GM19452 (cell line): ENCODE results near the gene TLL1.

ENCODE experiments used
- ATAC-seq: cut with Tn5 transposase; IDR thresholded peaks from one replicate; pipeline ENCODE4 v1.9.1; 2021; ENCODE audit not compliant: unreplicated experiment

Gene TLL1

GRCh38 chr4:166043801-166044200, 170.8 kb downstream of the TLL1 start:
- no peak for ATAC-seq

DNA sequence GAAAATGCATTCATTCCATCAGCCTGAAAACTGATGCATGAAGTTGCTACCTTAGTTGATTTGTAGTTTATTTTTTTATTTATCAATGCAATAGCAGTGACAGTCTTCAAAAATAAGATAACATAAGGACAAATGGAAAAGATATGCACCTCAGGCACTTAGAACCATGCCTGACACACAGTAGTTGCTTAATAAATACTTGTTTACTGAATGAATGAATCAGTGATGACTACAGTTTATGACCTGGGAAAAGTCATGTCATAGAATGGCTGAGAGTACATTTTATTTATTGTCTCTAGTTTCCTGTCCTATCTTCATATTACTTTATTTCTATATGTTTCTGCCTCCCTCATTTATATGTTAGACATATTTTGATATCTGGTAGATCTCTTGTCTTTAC, 171.8 kb downstream of the TLL1 start:
- no peak for ATAC-seq

GRCh38 chr4:166045457-166045856, 172.4 kb downstream of the TLL1 start:
- ATAC-seq = no peak

- no peak for ATAC-seq
Measured at GRCh38 chr4:166049036-166049435, 176.0 kb downstream of the TLL1 start.

DNA sequence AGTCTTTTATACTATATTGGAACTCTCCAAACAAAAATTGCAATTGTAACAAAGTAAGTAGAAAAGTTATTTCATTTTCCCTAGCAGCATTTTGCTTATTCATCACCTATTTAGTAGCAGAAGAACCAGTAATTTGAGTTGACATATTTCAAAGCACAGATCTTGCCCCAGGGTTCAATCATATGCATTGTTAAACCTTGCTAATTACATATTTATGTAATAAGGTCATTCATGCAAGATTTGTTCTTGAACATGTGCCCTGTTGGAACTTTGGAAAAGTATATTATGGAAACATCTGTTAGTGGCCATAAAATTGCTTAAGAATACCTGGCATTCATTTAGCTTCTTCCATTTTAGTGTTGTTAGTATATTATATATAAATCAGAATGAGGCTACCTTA, 191.7 kb downstream of the TLL1 start:
- no peak for ATAC-seq

DNA sequence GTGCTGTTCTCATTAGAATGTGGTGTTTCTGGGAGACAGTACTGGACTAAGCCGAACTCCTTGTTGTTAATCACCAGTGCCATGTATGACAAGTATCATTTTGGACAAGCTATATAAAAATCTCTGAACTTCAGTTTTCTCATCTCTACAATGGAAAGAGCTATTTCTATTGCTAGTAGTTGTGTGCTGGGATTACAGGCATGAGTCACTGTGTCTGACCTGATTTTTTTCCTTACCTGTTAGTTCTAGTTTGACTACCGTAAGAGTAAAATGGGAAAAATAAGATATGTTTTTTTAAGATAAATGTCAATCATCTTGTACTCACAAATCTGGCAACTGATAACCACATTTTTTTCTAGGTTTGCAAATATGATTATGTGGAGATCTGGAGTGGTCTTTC, 192.3 kb downstream of the TLL1 start:
- ATAC-seq = no peak

DNA sequence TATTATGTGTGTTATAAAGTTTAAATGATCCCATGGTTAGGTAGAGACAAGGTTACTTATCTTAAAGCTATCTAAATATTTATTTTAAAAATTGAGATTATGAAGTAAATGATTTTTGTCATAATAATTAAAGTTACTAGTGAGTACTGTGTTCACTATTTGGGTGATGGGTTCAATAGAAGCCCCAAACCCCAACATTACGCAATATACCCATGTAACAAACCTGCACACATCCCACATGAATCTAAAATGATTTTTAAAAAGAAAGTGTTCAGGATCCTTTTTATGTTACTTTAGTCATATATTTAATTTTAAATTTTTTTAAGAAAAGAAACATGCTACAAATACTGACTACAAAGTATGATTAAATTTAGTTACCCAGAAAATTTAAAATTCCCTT, 193.9 kb downstream of the TLL1 start:
- ATAC-seq = no peak

DNA sequence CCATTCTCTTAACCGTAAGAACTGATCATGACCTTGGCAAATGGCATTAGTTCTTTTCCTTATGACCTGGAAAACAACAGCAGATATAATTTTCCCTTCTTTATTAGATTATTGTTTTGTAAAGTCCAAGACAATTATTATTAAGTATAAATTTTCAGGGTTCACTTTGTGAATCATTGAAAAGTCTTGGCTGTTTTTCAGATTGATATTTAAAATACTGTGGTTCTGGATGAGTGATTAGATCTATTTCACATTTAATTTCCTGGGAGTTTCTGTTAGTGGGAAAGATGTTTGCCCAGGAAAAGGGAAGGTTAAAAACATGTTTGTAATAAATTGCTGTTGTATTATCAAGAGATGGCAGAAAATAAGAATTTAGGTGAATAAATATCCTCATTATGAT, 194.9 kb downstream of the TLL1 start:
- ATAC-seq = no peak

- no peak for ATAC-seq
Measured at GRCh38 chr4:166073783-166074182, 200.7 kb downstream of the TLL1 start.

GRCh38 chr4:166075599-166075998, 202.6 kb downstream of the TLL1 start:
- no peak for ATAC-seq

- no peak for ATAC-seq
Measured at GRCh38 chr4:166077782-166078181, 204.7 kb downstream of the TLL1 start.

GRCh38 chr4:166078383-166078782, 205.3 kb downstream of the TLL1 start:
- ATAC-seq = no peak

DNA sequence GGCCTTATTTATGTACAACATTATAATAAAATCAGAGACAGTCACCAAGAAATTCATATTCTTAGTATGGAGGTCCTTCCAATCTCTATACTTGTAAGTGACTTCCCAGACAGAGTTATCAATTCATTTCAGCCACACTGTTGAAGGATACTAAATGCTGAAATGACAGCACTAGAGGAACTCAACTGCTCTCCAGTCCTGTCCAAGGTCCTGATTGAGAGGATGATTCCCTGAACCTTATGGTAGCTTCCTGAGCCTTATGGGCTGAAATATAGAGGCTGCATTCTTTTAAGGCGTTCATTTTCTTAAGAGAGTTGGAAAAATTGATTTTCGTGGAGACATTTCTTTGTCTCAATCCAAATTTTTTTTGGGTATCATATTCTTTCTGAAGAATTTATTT, 205.9 kb downstream of the TLL1 start:
- no peak for ATAC-seq

- ATAC-seq = no peak
Measured at GRCh38 chr4:166087569-166087968, 214.5 kb downstream of the TLL1 start.

DNA sequence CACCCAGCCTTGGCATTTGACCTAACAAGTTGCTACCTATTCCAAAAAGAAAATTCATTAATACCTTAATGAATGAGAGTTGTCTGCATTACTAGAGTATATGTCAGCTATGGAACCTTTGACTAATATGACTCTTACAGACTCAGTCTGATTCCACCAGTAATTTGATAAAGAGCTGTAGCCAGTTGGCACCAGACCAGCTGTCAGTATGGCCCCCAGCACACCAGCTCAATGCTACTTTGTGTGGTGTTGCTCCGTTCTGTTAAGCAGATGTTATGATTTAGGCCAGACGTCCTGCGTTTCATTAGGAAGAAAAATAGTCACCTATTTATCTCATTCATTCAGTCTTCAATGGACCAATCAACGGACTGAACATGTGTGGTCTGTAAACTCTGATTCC, 215.5 kb downstream of the TLL1 start:
- no peak for ATAC-seq

DNA sequence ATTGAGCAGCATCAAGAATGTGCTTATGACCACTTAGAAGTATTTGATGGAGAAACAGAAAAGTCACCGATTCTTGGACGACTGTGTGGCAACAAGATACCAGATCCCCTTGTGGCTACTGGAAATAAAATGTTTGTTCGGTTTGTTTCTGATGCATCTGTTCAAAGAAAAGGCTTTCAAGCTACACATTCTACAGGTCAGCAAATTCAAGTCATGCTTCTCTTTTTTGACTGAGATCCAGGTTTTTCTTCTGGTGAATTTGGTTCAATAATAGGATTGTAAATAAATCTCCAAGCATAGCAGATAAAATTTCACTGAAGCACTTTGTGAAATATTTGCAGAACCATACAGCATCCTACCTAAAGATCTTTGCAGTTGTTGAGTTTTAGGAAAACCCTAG, 218.1 kb downstream of the TLL1 start:
- ATAC-seq = no peak

- ATAC-seq = peak; percentile 71
Measured at GRCh38 chr4:166091912-166092510, 219.0 kb downstream of the TLL1 start.

GRCh38 chr4:166092797-166093290, 219.8 kb downstream of the TLL1 start:
- ATAC-seq = no peak

- ATAC-seq = no peak
Measured at GRCh38 chr4:166104623-166105022, 231.6 kb downstream of the TLL1 start.

GRCh38 chr4:166121897-166122296, 248.9 kb downstream of the TLL1 start:
- no peak for ATAC-seq

DNA sequence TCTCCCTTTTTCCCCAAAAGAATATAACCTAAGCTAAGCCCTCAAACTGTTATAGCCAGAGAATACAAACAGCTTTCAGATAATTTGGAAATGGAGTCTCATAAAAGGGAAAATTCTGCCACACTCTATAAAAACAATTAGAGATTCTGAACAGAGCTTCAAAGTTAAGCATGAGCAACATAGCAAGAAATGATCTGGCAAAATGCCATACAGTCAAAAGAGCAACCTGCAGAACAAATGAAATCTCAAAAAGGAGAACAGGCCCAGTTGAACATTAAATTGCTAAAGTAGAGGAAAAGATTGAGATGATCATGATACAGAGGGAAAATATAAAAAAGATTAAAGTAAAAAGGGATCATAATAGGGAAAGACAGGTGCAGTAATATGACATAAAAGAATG, 250.5 kb downstream of the TLL1 start:
- ATAC-seq = no peak

DNA sequence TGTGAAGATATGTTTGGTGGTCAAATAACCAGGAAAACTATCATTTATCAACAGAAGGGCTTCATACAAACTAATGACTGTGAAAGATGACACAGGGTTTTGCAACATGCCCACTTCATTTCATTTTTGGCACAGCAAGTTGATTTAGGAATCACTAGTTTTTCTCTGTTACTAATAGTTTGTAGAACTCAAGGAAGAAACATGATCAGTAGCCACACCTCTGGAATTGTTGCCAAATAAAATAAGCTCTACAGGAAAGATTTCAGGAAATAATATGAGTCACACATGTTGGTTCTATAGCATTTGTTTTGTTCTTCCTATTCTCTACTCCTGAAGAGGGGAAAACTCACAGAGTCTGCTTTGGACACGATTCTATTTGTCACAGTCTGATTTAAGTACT, 255.4 kb downstream of the TLL1 start:
- no peak for ATAC-seq

GRCh38 chr4:166134285-166134684, 261.2 kb downstream of the TLL1 start:
- ATAC-seq = no peak
